Activated gamma-delta T cell treated with Interleukin-2 at 50 U/mL for 16 hours (primary cell): ENCODE data around the gene MED16.
"Not testable (repeated sequence)": the region's sequence is repeated elsewhere in the genome, so short reads cannot be mapped to it uniquely, and the experiment has no call there.

Source experiments
- DNase-seq: peaks from one replicate; pipeline ENCODE4 v3.0.0-alpha.2; 2020

Gene MED16

DNA sequence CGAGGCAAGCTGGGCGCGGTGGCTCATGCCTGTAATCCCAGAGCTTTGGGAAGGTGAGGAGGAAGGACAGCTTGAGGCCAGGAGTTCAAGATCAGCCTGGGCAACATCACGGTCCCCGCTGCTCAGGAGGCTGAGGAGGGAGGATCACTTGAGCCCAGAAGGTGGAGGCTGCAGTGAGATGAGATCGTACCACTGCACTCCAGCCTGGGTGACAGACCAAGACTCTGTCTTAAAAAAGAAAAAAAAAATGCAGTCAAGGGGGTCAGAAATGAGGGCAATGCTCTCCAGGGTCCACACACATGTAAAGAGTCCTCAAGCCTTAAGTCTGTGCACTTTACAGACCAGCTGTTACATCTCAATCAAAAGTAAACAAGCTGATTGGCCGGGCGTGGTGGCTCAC is 11.6 kb upstream of the MED16 start:
- no peak for DNase-seq

GRCh38 chr19:903266-903797 is 10.3 kb upstream of the MED16 start:
- no peak for DNase-seq

DNA sequence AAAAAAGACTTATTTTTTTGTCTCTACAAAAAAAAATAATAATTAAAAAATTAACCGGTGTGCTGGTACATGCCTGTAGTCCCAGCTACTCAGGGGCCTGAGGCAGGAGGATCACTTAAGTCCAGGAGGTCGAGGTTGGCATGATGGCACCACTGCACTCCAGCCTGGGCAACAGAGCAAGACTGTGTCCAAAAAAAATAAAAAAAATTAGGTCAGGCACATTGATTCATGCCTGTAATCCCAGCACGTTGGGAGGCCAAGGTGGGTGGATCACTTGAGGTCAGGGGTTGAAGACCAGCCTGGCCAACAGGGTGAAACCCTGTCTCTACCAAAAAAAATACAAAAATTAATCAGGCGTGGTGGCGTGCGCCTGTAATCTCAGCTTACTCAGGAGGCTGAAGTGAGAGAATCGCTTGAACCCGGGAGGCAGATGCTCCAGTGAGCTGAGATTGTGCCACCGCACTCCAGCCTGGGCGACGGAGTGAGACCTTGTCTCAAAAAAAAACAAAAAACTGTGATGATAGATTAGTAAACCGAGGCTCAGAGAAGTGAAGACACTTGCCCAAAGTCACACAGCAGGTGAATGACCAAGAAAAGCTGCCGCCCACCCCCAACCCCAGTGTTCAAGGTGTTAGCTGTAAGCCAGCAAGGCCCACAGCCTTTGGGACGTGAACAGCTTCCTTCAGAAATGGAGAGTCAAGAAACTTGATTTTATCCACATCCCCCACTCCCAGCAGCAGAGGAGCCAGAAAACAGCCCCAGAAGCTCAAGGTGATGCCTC is 9.6 kb upstream of the MED16 start:
- no peak for DNase-seq

DNA sequence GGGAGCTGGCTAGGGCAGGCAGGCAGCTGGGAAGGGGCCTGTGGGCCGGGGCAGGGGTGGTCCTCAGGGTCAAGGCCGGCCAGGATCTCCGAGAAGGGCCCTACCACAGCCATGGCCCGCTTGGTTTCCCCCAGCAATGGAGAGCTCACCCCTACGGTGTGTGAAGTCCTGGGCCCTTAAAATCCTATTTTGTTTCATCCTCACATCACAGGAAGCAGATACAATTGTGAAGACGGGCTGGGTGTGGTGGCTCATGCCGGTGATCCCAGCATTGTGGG is 9.0 kb upstream of the MED16 start:
- DNase-seq = no peak

GRCh38 chr19:901216-902092 is 8.5 kb upstream of the MED16 start:
- no peak for DNase-seq

DNA sequence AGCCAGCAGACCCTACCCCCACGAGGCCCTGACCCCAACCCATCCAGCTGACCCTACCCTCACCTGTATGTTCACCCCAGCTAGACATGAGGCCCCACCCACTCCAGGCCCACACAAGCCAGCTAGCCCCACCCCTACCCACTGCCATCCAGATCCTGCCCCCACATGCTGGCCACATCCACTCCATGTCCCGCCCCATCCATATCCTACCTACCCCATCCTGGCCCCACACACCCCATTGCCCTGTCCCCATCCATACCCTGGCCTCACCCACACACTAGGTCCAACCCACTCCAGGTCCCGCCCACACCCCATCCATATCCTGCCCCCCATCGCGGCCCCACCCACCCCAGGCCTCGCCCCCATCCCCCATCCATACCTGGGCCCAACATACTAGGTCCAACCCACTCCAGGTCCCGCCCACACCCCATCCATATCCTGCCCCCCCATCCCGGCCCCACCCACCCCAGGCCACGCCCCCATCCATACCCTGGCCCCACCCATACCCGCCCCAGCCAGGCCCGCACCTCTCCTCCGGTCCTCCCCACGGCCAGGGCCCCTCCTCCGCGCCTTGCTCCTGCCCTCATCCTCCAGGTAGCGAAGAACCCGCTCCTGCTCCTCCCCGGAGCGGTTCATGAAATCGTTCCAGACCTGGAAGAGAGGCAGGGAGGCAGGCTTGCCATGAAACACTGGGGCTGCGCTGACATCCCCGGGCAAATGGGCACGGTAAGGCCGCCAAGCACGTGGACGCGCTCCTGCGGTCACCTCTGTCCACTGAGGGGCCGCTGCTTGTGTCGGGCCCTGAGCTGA is 7.5 kb upstream of the MED16 start:
- DNase-seq = no peak

GRCh38 chr19:900043-900301 is 7.0 kb upstream of the MED16 start:
- no peak for DNase-seq

- DNase-seq = no peak
These were observed 6.5 kb upstream of the MED16 start for GRCh38 chr19:899336-900042.

DNA sequence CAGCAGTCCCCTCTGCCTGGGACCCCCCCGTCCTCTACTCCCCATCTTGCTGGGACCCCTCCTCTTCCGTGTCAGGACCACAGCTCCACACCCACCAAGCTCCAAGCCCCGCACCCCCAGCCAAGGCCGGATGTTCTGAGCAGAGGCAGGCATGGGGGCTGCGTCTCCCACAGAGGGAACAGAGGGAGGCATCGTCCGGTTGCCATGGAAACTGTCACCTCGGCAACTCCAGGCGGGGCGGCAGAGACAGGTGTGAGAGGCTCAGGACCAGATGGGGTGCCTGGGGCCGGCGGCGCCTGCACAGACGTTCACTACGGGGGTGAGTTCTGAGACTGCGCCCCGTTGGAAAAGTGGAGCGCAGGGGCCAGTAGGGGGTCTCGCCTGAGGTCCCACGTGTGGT is 5.7 kb upstream of the MED16 start:
- DNase-seq = no peak

GRCh38 chr19:897442-898039 is 4.6 kb upstream of the MED16 start:
- DNase-seq = no peak

- DNase-seq = no peak
These were observed 4.0 kb upstream of the MED16 start for GRCh38 chr19:896999-897398.

DNA sequence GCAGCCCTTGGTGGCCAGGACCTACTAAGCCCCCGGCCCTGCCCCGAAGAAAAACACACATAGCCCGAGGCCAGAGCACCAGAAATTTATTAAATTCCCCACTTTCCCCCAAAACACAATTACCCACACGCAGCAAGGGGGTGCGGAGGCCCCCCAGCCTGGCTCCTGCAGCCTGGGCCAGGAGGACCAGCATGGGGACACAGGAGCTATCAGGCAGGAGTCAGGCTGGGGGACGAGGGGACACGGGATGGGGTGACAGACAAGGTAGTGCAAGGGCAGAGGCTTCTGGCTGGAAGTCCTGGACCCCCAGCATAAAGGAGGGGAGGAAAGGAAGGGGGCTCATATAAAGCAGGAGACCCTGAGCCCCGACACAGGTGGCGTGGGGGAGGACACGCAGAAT is 3.4 kb upstream of the MED16 start:
- DNase-seq = no peak

- DNase-seq = peak; percentile 48
These were observed 619 bp downstream of the MED16 start for GRCh38 chr19:892243-892893.

GRCh38 chr19:891421-892200 is 1.4 kb downstream of the MED16 start:
- not testable (repeated sequence) for DNase-seq

DNA sequence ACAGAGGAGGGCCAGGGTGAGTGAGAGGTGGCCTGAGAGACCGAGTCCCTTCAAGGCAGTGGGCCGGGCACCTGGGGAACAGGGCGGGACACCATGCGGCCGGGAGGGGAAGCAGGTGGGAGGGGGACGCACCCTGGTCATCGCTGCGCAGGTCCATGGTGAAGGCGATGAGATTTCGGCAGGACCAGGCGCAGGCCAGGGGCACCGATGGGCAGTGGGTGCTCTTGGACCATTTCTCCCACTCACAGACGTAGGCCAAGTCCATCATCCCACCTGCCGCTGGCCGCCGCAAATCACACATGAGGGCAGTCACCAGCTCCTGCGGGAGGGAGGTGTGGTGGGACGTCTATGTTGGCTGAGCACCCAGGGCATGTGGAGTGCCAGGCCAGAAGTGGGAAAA is 2.2 kb downstream of the MED16 start:
- DNase-seq = no peak

DNA sequence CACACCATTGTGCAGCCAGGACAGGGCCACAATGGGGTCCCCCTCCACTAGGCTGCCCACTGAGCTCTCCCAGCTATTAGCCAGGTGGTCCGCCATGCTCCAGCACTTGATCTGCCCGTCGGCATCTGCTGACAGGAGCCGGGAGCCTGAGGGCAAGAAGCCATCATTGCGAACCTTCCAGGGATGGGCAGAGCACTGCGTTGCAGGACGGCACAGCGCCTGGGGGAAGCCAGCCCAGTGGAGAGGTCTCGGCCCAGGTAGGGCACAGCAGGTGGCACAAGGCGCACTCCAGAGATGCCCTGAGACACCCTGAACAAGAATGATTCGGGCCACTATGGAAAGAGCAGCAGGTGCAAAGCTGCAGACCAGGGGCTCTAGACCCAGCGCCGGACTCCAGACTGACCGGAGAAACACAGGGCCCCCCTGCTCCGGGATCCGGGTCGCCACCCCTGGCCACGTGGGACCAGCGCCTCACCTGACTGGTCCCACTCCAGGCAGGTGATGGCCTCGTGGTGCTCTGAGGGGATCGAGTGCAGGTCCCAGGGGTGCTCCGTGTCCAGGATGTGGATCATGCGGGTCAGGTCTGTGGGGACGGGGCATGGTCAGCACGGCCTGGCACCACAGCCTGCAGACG is 3.2 kb downstream of the MED16 start:
- no peak for DNase-seq

DNA sequence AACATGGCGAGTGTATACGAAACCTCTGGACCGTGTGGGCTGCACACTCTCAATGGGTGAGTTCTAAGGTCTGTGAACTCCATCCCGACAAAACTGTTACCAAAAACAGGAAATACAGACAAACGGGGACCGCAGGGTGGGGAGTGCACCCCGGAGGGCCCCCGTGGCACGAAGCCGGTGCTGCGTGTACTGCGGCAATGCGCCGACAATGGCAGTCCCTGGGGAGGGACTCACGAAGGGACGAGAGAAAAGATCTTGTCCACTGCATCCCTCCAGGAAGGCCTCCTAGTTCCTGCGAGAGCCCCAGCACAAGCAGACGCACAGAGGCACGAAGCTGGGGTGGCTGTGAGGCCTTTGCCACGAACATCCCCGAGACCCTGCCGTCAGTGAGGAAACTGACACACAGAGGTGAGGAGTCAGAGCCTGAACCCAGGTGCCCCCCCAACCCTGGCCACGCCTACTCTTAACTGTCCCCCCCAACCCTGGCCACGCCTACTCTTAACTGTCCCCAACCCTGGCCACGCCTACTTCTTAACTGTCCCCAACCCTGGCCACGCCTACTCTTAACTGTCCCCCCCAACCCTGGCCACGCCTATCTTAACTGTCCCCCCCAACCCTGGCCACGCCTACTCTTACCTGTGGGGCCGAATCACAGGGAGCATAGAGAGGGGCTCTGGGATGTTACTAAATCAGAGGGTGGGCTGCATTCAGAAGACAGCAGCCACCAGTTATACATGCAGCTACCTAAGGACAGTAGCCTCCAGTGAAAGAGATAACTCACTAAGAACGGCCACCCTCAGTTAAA is 4.2 kb downstream of the MED16 start:
- DNase-seq = peak; percentile 51

DNA sequence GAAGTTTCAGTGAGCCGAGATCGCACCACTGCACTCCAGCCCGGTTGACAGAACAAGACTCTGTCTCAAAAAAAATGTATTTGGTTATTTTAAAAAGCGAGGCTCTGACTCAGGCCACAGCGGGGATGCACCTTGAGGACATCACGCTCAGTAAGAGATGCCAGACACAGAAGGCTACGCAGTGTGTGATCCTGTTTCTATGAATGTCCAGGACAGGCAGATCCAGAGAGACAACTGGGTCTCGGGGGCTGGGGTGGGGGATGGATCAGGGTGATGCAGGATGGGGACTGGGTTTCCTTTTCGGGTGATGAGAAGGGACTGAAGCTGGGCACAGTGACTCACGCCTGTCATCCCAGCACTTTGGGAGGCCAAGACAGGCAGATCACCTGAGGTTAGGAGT is 5.4 kb downstream of the MED16 start:
- no peak for DNase-seq

DNA sequence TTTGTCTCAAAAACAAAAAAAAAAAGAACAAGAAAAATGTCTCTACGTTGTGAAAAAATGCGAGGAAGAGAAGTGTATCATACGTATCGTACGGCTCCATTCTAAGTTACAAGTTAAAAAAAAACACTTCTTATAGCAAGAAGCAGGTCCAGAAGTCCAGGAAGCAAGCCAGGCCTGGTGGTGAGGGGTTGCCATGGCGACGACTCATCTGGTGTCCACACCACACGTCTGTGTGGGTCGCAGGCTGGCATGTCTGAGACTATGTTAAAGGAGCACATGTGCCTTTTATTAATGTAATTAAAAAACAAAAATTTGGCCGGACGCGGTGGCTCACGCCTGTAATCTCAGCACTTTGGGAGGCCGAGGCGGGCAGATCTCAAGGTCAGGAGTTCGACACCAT is 5.9 kb downstream of the MED16 start:
- DNase-seq = no peak
